Superior temporal gyrus (tissue), 1 donor: ENCODE data around the gene TNS1.

Experiments
- DNase-seq: peaks from one replicate; pipeline ENCODE4 v3.0.0-alpha.2; 2016; ENCODE audit errors: extremely low spot score

TNS1 gene

DNA sequence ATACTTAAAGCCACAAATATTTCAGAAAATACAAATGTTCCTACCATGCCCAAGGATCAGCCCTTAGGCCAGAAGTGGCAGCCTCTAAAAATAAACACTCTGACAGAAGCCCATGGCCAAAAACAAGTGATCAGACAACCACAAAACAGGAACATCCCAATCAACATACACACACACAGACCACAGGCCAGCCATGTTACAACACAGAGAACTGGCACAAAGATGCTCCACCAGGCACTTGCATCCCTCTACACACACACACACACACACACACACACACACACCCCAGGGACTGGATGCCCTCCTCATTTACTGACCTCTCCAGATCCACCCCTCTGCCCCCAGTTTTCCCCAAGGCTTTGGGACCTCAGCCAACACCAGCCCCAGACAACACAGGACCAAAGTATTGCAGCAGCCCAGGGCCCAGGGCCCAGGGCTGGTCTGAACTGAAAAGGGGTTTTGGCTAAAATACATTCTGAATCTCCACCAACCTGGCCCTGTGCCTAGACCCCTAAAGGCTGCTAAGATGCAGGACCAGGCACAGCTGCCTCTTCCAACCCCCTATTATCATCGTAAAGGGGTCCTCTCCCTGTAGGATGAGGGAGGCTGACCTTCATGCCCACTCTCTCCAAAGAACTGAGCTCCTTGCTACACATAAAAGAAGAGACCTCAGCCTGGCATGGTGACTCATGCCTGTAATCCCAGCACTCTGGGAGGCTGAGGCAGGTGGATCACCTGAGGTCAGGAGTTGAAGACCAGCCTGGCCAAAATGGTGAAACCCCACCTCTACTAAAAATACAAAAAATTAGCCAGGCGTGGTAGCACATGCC, 151.4 kb downstream of the TNS1 start:
- DNase-seq = no peak

DNA sequence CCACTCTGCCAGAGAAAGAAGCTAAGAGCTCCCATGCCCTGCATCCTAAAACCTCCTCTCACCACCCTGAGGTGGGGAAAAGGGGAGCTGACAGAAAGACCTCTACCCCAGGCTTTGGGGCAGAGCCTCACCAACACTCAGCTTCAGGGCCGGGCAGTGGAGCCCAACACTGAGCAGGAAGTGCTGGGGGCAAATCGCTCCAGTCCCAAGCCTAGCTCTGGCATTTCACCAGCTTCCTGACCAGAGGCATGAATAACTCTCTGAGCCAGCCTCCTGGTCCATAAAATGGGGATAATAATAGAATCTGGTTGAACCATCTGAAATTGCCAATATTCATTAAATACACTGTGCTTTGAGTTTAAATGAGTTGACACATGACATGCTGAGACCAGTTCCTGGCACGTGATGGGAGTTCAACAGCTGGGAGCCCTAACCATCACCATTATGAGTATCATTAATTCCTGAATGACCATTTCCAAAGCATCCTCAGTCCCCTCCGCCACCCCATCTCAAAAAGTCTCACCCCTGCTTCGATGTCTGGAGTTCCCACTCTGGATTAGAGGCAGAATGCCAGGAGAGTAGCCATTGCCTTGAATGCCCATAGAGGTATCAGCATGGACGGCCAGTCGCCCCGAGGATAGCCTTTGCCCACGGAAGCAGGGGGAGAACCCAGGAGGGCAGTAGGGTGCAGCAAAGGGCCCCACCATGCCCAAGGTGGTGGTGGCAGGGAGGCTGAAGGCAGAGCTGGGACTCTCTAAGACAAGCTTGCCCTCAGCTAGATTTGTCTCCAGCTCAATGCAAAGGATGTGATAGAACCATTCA, 153.4 kb downstream of the TNS1 start:
- no peak for DNase-seq

DNA sequence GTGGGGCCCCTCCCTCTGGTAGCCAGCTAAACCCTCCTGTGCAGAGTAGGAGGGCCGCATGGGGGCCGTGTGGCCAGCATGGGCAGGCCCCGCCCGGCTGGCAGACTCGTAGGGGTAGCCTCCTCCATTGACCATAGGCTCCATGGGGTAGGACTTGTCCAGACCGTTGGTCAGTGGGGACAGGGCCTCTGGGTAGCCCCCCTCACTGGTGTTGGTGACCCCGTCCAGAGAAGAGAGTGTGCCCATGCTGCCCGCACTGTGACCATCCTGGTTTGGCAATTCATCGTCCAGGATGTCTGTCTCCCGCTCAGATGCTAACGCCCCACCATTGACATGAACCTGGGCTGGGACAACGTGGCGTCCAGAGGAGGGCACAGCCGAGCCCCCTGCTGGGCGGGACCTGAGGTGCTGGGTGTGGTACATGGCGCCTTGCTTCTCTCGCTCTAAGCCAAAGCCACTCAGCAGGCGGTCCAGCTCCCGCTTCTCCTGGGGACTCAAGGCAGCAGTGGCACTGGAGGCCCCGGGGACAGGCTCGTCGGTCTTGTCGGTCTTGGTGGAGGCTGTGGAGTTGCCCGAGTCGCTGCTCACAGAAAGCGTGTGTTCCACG, 154.3 kb downstream of the TNS1 start:
- no peak for DNase-seq

DNA sequence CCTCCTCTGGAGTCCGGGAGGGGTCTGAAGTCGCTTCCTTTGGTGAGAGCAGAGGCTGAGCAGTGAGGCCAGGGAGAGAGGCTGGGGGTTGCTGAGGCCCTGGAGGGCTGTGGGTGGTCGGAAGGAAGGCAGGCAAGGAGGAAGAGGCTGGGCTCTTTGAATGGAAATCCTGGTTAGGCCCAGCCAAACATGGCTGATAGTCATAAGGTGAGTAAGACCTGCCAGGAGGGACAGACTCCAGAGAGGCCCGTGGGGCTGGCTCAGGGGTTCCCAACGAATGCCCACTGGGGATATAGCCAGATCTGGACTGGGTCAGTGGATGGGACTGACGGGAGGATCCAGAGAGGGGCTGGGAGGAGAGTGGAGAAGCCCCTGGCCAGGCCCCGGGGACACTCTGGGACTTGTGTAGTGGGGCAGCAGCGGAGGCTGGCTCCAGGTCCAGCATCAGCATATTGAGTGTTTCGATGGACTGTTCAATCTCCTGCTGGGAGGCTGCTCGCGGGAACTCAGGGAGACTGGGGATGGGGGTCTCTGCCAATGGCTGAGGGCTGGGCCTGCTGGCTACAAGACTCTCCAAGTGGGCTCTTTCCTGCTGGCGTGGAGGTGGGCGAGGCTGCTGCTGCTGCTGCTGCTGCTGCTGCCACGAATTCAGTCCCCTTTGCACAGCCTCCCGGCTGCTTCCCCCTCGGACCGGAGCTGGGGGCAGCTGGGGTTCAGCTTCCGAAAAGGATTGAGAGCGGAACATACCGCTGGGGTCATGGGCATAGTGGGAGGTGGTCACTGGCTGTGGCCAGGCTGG, 155.0 kb downstream of the TNS1 start:
- DNase-seq = no peak

DNA sequence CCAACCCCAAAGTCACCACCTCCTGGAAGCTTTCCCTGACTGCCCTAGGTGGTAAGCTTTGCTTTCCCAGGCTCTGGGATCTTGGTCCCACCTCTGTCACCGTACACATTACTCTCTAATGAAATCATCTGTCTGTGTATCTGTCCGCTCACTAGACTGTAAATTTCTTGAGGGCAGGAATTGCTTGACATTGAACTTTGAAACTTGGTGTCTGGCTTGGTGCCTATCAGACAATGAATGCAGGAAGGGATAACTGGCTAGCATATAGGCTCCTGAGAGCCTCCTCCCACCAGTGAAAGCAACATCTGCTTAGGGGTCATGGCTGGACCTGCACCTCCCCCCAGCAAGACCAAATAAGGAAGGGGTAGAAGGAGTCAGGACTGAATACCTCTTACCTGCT, 155.7 kb downstream of the TNS1 start:
- DNase-seq = no peak

DNA sequence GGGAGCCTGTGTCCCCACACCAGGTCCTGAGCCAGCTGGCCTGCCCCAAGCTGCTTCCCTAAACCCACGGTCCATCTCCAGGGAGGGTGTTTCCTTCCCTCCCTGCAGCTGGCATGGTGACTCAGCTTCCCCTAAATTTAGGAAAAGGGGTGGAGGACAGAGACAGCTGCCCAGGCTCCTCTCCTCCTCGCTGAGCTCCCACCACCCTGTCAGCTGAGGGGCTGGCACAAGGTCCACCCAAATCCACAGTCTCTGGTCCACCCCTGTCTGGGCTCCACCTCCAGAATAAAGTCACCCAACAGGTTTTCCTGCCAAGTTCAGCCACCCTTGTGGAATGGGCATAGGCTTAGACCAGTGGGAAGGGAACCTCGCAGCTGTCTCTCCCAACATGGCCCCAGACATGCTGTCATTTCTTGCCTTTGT, 156.5 kb downstream of the TNS1 start:
- no peak for DNase-seq

DNA sequence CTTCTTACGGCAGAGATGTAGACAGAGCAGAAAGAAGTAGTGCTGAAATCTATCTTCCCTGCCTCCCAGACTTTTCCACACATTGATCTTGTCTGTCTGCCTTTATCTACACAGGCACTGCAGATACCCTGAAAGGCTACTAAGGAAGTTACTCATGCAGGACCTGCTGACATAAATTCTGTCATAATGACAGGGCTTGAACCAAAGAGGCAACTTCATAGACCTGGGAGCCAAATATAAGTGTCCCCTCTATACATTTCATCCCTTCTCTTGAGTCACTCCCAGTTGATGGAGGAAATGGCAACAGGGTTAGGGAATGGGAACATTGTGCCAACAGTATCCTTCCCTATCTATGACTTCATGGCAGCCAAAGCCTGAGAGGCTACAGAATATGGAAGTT, 157.5 kb downstream of the TNS1 start:
- DNase-seq = no peak

DNA sequence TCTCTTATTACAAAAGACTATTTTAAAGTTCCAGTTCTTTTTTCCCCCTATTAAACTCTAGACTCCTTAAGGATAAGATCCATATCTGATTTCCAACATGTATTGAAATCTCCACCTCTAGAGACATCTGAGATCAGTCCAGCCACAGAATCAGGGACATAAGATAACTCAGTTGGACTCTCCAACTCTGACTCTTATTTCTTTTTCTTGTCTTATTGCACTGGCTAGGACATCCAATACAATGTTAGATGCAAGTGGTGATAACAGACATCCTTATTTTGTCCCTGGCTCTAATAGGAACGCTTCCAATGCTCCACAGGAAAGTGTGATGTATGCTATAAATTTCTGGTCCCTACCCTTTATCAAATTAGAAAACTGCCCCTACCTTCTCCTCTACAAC, 158.1 kb downstream of the TNS1 start:
- no peak for DNase-seq

DNA sequence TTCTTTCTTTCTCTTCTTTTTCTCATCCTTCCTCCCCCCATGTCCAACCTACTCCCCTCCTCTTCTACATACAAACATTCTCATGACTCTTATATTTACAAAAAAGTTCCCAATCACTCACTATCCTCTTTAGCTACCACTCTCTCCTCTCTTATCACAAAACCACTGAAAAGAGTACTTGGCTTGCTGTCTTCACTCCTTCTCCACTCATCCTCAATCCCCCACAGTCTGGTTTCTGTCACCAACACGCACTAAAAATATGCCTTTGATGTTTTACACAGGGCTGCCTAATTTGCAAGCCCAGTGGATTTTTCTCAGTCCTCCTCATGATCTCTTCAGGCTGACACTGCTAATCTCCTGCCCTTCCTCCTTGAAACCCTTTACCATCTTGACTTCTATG, 159.5 kb downstream of the TNS1 start:
- no peak for DNase-seq

DNA sequence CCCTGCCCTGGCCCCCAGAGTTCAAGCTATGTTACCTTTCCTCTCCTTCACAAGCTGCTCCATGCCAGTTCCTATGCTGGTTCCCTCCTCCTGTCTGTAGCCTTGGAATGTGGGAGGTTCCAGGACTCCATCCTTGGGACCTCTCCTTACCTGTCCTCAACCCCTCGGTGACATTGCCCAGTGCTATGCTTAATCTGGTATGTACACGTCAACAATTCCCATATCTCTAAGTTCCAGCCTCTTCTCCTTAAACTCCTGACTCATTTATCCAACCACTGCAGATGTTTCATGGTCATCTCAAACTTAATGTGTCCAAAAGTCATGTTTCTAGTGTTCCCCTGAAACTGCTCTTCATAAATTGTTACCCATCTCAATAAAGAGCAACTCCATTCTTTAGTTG, 160.8 kb downstream of the TNS1 start:
- DNase-seq = no peak

DNA sequence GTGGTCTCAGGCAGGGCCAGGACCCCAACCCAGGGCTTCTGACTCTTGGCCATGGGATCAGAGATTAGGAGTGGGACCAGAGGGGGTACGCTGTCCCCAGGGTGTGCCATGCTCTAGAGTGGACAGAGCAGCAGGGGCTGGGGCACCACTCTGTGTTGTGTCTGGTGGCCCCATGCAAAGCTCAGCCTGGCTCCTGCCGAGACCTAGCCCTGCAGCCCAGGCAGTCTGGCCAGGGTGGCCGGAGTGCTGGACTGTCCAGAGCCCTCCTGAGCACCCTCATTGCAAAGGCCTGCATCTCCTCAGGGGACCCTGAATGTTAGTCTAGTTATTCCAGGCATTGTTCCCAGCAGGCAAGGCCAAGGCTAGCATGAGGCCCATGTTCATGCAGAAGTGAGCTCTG, 162.3 kb downstream of the TNS1 start:
- DNase-seq = no peak

DNA sequence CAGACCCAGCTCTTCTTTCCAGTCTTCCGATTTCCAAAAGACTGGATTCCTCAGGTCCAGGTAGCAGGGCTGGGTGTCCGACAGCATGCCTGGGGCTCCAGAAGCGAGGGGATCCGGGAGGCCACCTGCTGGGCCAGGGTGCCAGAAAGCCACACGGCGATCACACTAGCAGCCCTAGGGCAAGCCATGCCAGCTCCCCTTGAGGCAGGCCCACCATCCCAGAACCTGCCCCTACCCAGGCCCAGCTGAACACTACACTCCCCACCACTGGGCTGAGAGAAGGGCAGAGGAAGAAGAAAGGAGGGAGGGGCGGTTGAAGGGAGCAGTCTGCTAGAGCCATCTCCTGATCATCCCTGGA, 163.1 kb downstream of the TNS1 start:
- no peak for DNase-seq

DNA sequence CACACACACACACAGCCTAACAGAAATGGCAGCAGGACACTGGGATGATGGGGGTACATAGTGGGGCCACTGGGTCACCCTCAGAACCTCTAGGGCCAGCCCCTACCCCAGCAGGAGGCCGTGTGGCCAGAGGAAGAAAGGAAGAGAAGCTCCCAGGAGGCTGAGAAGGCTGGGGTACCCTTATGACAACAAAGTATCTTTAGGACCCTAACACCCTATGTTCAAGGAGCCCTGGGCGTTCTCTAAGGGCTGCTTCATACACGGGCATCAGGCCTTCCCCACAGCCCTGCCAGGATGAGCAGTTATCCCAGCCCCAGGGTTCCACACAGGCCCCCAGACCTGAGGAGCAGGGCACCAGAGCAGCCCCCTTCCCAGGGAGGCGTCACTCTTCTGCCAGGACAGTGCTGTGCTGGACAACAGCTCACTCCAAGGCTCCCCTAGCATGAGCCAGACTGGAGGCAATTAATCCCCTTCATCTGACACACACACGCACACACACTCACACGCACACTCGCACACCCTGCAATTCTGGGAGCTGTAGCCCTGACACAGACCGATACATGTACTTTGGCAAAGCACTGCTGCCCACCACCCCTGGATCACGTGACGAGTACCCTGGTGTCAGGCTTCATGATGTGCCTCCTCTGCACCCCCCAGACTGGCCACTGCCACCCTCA, 163.6 kb downstream of the TNS1 start:
- DNase-seq = no peak

DNA sequence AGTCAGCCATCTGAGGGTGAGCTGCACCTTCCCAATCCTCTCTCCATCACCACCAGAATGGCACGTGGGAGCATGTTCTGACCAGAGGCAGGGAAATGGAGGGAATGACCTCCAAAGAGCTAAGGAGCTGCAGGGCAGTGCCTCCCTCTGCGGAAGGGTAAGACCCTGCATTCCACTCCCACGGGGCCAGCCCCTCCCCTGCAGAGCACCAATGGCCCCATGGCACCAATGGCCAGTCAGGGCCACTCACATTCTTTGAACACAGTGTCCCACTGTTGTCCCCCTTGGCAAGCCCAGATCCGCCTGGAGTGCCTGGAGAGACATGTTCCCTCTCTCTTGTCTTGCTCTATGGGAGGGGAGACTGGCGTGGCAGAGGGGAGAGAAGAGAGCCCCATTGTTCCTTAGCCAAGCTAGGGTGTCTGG, 164.4 kb downstream of the TNS1 start:
- peak; percentile 91 for DNase-seq

DNA sequence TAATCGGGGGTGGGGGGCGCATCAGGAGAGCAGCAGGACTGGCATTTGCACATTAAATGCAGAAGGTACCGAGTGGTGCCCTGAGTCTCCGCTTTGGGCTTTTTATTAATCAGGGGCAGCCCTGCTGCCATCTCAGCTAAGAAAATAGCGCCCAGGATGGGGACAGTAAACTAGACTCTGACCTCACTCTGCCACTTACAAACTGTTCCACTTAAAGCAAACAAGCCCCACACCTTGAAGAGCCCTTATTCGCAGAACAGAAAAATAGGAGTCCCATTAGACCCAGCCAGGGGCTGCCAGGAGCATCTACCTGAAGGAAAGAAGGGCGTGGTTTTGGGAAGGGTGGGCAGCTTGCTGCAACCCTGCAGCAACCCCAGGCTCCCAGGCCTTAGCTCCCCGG, 165.3 kb downstream of the TNS1 start:
- DNase-seq = no peak

DNA sequence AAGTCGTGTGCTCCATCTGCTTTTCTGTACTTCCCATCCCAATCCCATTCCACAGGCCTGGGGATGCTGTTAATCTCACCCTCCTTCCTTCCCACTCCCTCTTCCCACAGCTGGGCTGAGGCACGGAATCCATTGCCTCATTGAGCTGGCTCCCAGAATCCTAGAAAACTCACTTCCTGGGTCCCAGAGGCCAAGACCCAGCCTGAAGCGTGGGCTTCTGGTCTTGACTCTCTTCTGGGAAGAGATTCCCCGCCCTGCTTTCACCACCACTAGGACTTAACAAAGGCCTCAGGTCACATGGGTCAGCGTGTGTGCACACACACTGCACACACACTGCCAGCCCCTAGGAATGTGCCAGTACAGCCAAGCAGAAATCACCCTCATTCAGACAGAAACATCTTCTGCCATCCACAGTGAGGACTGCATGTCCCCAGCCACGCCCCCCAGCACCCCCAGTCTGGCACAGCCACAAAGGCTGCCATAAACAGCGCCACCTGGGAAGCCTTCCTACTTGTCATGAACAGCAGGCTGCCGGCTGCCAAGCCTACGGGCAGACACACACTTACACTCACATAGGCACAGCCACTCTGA, 165.8 kb downstream of the TNS1 start:
- peak; percentile 65 for DNase-seq

DNA sequence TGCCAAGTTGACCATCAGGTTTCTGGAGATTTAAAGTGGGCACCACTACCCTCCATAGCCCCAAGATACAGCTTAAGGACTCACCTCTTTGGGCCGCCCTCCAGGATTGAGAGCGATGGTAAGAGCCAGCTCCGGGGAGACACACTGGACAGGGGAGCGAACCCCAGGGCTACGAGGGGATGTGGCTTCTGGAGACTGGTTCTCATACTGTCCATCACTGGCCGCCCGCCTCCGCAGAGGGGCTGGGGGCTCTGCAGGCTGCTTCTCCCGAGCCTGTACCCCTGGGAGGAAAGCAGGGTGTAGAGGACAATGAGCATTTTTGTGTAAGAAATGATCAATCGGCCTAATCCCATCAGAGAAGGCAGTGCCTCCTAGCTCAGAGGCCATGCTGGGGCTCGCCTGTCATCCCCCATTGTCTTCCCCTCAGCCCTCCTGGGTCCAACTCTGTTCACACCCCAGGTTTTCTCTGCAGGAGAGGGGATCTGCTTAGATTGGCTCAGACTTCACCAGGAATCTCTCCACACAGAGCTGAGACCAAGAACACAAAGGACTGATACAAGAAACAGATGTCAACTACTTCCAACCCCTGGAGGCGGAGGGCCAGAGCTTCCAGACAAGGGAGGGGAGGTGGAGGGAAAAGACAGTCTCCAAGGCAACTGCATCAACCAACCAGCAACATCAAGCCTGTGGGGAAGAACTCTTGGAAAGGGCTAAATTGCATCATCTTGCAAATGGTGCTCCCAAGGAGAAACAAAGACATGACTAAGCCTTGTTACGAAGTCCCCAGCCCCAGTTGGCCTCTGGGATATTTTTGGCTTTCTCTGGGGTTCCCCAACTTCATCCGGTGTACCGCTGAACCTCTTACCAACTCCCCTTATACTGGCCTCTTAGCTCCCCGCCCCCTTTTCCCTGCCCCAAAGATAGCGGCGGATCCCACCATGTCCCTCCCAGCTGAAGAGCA, 166.6 kb downstream of the TNS1 start:
- DNase-seq = no peak

DNA sequence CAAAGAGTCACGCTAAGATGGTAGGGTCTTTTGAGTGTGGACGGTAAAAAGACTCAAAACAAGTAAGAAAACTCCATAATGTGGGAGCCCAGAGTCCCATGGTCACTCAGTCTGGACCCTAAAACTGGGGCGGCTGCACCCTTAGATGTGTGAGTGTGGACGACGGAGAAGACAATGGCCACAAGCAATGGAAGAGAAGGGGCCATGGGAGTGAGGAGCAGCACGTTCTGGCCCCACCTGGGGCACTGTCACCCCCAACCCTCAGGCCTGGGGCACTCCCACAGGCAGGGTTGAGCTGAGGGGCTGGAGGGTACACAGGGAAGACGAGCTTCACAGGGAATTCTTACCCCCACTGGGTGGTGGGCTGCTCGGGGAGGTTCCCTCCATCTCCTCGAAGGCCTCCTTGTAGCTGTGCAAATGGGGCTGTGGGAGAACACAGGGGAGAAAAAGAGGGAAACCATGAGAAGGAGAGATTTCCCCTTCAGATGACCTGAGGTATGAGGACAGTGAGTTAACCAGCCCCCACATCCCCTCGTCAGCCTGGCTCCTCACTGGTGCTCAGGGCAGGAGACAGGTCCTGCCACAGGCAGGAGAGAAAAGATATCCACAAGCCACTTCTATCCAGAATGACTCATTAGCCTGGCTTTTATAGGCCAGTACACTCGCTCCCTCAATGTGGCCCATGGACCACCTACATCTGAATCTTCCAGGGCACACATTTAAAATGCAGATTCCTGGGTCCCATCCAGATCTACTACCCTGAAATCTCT, 167.9 kb downstream of the TNS1 start:
- no peak for DNase-seq

DNA sequence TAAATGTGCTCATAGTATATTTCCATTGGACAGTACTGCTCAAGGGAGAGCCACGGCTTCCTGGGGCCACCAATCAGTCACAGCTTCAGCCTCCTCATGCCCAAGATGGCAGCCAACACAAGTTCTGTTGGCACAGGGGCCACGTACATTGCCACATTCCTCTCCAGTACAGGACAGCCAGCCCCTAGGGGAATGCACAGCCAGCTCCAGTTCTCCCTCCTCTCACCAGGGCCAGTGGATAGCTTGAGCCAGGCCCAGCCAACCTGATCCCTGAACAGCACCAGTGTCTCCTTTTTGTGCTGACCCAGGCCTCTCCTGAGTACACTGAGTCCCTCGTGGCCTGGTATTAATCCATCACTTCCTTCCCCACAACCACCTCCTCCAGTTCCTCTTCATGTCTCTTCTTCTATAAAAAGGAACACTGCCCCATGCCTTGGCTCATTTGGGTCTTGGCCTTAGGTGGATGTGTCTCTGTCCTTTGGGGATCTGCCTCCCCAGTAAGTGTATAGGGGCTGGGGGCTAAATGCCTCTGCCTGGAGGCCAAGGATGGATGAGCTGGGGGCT, 168.7 kb downstream of the TNS1 start:
- DNase-seq = no peak
